NAMALWA (cell line): ENCODE measurements around the gene TOP3B.
"Not testable (repeated sequence)": the region's sequence is repeated elsewhere in the genome, so short reads cannot be mapped to it uniquely, and the experiment has no call there.

Source experiments
- DNase-seq: peaks from one replicate; pipeline ENCODE4 v3.0.0-alpha.2; 2015; ENCODE audit warnings: low spot score

The TOP3B gene

DNA sequence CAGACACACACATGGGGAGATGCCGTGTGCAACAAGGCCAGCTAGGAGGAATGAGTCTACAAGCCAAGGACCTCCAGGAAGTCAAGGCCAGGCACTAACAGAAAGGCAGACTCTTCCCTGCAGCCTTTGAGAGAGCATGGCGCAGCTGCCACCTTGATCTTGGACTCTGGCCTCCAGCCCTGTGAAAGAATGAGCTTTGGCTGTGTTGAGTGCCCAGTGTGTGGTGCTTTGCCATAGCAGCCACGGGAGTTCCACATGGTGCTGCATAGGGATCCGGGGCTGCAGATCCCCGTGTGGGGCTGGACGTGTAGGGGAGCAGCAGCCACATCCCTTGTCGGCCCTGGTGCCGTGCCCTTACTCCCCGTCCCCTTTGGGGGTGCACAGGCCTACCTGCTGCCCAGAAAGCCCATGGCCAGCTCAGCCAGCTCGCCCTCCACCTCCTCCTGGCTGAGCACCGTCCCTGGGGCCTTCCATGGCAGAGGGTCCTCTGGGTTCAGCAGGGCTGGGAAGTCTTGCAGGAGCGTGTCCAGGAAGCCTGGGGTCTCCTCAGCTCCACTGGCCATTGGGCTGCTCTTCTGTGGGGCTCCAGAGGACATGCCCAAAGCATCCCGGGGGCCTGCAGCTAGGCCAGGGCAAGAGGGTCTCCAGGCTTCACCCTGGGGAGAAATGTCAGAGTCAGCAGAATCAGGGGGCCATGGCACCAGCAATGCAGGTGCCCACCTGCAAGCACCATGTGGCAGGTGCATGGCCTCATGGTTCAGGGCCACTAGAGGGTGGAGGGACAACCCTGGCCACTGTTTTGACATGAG lies 36.9 kb downstream of the TOP3B start:
- no peak for DNase-seq

DNA sequence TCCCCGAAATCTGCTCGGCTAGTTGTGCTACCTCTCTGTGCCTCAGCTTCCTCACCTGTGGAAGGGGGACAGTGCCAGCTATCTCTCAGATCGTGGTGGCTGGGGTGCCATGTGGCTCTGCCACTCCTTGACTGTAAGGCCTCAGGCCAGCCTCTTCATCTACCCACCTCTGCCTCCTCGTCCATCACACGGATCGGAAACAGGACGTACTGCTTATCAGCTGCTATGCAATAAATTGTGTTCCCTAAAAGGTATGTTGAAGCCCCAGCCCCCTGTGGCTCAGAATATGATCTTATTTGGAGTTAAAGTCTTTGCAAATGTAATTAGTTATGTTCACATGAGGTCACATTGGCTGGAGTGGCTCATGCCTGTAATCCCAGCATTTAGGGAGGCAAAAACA lies 37.7 kb downstream of the TOP3B start:
- no peak for DNase-seq

GRCh38 chr22:21943571-21944448 lies 38.8 kb downstream of the TOP3B start:
- no peak for DNase-seq

GRCh38 chr22:21942407-21943343 lies 39.9 kb downstream of the TOP3B start:
- DNase-seq, result no peak

GRCh38 chr22:21941921-21942320 lies 40.7 kb downstream of the TOP3B start:
- no peak for DNase-seq

GRCh38 chr22:21940521-21940920 lies 42.1 kb downstream of the TOP3B start:
- no peak for DNase-seq

GRCh38 chr22:21939935-21940334 lies 42.7 kb downstream of the TOP3B start:
- DNase-seq, result not testable (repeated sequence)

- DNase-seq, result no peak
Observed at GRCh38 chr22:21939461-21939913, 43.1 kb downstream of the TOP3B start.

- DNase-seq, result no peak
Observed at GRCh38 chr22:21938906-21939305, 43.7 kb downstream of the TOP3B start.

GRCh38 chr22:21938071-21938822 lies 44.3 kb downstream of the TOP3B start:
- peak; percentile 92 for DNase-seq

- DNase-seq, result no peak
Observed at GRCh38 chr22:21937821-21938070, 44.8 kb downstream of the TOP3B start.

DNA sequence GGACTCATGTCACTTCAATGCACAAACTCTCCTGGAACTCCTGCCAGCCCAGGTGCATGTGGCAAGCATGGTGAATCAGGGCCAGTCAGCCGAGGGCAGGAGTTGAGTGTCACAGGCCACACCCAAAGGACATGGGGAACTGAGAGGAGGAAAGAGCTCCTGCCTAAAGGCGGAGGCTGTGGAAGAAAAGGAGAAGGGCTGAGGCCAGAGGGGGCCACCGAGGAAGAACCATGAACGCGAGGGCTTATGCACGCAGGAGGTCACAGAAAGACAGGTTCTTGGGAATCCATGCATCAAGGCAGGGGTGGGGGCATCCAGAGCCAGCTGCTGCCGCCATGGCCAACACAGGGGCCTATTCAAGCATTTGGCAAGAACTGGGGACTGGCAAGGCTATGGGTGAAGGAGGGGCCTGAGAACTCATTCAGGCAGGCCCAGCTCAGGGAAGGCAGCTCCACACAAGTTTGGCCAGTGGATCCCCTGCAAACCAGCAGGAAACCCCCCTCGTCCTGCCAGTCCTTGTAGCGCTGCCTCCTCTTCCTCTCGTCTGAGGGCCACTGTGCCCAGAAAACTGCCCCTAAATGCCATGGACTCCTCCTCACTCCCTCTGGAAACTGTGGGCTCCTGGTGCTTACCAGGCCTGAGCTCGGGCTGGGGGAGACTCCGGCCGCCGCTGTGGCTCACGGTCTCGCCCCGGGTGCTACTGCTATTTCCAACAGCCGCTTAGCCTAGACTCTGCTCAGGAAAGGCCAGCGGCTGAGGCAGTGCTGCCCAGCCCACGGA lies 45.4 kb downstream of the TOP3B start:
- DNase-seq, result no peak

DNA sequence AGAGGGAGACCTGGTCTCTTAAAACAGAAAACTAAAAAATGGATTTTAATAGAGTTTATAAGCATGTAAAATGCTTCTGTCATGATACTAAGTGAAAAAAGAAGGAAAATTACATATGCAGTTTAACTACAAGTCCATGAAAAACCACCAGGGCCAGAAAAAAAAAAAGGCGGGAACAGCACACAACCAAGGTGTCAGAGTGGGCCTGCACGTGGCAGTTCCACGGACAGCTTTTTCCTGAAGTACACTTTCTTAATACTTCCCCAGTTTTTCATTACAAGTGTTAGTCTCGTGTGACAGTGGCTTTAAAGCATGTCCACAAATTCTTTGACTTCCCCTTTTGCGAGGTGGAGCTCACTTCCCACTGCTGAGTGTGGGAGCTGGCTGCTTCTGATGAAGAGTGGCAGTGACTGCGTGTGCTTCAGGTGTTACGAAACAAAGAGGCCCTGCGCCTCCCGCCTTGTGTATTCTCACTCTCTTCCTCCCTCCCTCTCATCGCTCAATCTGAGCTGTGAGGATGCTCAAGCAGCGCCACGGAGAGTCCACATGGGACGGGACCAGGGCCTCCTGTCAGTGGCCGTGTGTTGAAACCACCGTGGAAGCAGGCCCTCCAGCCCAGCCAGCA lies 46.3 kb downstream of the TOP3B start:
- DNase-seq, result no peak

DNA sequence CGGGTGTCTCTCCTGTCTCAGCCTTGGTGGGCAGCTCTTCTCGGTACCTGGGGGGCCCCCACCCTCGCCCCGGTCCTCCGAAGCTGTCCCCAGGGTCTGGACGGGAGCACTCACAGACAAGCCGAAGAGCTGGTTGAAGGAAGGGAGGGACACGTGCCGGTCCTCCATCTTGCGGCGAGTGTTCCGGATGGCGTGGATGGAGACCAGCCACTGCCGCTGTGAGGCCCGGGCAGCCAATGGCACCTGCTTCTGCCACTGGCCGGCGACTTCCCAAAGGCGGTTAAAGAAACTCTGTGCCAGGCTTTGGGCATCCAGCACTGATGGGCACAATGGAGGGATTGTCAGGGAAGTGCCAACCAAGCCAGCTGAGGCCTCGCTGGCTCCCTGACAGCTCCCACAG lies 48.7 kb downstream of the TOP3B start:
- DNase-seq, result no peak

DNA sequence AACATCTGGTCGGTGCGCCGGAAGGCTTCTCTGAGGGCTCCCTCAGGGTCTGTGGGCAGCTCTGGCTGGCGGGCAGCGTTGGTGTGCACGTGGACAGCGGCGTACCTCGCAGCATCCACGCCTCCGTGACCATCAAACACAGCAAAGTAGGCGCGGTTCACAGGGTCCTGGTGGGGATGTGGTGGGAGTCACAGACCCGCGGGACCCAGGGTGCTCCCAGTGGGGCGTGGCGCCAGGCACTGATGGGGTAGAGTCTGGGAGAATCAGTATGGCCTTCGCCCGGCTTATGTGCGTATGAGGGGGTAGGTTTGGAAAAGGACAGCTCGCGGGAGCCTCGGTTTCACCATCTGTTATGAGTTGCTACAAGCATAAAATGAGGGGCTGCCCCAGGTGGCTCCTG lies 49.2 kb downstream of the TOP3B start:
- no peak for DNase-seq

- DNase-seq, result no peak
Observed at GRCh38 chr22:21932347-21932746, 50.2 kb downstream of the TOP3B start.

DNA sequence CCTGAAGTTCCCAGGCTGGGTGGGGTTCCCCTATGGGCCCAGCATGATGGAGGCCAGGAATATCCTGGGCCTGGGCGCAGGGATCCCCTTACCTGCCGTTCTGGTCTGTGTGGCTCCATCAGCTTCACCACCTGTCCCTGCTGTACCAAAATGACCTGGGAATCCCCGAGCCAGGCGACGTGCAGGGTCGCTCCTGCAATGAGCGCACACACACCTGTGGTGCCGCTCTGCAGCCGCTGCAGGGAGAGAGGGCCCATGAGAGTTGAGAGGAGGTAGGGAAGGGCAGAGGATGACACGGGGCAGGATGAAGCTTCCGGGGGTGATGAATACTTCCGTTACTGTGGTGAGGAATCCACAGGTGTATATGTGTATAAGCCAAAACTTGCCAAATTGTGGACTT lies 51.5 kb downstream of the TOP3B start:
- DNase-seq, result no peak

DNA sequence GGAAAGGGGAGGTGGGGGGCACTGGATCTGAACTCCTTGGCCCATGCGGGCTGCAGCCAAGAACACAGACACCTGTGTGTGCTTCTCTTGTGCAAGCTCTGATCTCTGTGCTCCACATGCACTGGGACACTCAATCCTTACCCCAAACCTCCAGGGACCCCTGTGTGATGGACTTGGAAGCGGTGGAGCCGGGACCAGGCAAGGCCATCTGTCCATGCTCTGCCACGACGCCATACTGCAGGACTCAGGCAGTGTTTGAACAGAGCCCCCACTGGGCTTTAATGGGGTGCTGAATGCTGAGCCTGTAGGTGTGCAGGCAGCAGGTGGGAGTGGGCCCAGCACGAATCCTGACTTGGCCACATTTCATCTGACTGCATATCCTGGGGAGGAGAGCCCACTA lies 53.3 kb downstream of the TOP3B start:
- DNase-seq, result no peak

DNA sequence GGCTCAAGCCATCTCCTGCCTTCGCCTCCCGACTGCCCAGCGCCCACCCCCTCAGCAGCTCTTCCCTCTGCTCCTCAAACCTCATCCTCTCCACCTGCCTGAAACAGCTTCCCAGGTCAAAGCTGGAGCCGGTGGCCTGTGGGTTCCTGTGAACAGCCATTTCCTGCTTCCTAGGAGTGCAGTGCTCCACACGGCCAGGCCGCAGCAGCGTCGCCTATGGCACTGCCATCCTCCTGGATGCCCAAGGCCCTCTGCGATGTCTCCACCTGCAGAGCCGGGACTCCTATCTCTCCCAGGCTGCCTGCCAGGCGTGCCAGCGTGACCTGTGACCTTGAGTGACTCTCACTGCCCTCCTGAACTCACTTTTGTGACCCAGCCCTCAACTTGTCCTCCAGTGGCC lies 54.5 kb downstream of the TOP3B start:
- DNase-seq, result no peak

GRCh38 chr22:21927174-21927823 lies 55.3 kb downstream of the TOP3B start:
- no peak for DNase-seq
